NCI-H510A (cell line): ENCODE measurements around the gene SDF4.
"Not testable (repeated sequence)": the region's sequence is repeated elsewhere in the genome, so short reads cannot be mapped to it uniquely, and the experiment has no call there.

Experiments
- DNase-seq: peaks from one replicate; lab custom pipeline; 2025; lab: John Stamatoyannopoulos, UW

SDF4 gene

GRCh38 chr1:1259540-1259939, 27.7 kb upstream of the SDF4 start:
- no peak for DNase-seq

DNA sequence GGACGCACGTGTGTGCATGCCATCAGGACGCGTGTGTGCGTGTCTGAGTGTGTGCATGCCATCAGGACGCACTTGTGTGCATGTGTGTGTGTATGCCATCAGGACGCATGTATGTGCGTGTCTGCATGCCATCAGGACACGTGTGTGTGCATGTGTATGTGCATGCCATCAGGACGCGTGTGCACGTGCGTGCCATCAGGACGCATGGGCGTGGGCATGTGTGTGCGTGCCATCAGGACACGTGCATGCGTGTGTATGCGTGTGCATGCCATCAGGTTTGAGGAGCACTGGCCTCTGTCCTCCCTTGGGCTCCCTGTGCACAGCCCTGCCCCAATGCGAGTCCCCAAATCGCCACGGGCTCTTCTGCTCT, 27.3 kb upstream of the SDF4 start:
- DNase-seq = no peak

DNA sequence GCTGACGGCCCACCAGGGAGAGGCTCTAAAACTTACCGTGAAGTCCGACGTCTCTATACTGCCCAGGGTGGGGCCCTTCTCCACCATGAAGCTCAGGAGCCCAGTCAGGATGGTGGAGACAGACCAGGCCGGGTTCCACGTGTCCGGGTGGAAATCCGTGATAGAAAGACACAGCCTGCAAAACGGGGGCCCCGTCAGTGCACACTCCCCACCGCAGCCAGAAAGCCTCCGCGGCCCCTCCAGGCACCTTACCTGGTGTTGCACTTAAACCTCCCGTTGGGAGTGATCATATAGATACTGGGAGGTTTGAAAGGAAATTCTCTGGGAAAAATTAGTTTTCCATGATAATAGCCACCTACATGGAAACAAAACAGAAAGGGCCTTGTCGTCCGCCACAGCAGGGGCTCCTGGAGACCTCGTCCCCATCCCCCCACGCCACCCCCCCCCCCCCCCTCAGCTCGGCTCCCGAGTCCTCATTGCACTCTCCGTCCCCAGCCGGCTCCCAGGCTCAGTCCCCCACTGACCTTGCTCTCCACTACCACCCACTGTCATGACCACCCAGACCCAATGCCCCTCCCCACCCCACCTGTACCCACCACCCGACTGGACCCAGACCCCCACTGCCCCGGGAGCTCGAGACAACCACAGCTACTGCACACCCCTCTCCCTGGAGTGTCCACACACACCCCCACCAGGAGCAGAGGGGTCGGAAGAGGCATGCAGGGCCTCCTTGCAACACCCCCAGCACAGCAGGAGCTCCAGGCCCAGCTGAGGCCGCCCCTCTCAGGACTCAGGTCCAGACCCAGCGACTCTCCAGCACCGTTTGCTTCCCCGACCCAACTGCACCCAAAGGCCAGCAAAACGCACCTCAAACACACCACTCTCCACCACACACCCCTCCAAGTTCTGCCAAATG, 25.4 kb upstream of the SDF4 start:
- DNase-seq = no peak

DNA sequence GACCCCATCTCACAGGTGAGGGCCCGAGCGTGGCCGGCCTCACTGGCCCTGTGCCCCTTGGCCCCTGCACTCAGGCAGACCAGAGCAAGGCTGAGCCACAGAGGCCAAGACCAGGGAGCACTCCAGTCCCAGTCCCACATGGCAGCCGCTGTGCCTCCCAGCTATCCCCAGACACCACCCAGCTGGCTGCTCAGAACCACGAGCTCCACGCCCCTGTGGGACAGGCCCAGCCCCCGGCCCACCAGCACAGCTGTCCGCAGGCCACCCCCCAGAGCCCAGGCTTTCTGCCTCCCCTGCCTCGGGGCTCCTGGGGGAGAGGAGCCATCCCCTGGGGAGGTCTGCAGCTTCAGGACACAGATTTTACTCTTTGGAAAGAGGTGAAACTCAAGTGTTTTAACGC, 23.8 kb upstream of the SDF4 start:
- DNase-seq = no peak

DNA sequence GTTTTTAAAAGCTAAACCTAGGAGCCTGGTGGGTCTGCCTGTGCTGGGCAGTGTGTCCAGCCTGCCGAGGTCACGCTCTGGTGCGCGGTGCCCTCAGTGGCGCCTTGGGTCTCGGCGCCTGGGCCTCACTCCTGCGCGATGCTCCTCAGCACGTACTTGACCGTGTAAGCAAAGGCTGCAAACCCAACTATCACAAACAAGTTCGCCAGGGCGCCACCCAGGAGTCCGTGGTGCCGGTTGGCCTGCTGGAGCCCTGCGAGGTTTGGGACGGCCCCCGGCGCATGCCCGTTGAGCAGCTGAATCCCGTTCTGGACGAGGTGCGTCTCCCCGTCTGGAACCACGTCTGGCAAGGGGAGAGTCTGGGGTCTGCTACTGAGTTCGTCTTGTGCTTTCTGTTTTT, 23.3 kb upstream of the SDF4 start:
- DNase-seq = no peak

GRCh38 chr1:1254667-1254998, 22.8 kb upstream of the SDF4 start:
- DNase-seq = no peak

- DNase-seq = no peak
Measured at GRCh38 chr1:1253972-1254666, 22.3 kb upstream of the SDF4 start.

DNA sequence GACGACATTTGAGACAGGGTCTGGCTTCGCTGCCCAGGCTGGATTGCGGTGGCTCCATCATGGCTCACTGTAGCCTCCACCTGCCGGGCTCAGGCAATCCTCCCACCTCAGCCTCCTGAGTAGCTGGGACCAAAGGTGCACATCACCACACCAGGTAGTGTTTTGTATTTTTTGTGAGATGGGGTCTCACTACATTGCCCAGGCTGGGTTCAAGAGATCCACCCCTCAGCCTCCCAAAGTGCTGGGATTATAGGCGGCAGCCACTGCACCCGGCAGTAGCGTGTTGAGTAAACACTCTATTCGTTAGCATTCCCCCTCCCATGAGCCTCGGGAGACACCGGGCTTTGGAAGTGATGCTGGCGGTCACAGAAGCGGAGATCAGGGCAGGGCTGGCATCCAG, 21.5 kb upstream of the SDF4 start:
- no peak for DNase-seq

DNA sequence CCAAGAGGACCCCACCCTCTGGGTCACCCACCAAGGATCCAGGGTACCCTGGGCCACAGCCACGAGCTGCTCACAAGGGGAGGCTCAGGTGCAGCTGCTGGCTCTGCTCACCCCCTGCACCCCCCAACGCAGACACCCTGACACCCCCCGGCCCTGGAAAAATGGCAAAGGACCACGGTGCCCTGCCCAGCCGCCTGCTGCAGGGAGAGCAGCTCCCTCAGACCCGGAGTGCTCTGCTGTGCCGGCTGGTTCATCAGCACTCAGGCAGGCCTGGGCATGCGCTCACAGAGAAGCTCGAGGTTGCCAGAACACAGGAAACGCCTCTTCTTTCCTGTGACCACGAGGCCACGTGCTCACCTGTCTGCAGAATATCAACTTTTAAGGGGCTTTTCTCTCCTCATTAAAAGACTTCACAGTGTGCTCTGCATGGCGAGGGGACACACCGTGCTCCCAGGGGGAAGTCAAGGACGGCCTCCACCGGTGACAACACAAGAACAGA, 19.0 kb upstream of the SDF4 start:
- peak; percentile 97 for DNase-seq

- DNase-seq = not testable (repeated sequence)
Measured at GRCh38 chr1:1248009-1248913, 16.5 kb upstream of the SDF4 start.

GRCh38 chr1:1247341-1247913, 15.6 kb upstream of the SDF4 start:
- no peak for DNase-seq

DNA sequence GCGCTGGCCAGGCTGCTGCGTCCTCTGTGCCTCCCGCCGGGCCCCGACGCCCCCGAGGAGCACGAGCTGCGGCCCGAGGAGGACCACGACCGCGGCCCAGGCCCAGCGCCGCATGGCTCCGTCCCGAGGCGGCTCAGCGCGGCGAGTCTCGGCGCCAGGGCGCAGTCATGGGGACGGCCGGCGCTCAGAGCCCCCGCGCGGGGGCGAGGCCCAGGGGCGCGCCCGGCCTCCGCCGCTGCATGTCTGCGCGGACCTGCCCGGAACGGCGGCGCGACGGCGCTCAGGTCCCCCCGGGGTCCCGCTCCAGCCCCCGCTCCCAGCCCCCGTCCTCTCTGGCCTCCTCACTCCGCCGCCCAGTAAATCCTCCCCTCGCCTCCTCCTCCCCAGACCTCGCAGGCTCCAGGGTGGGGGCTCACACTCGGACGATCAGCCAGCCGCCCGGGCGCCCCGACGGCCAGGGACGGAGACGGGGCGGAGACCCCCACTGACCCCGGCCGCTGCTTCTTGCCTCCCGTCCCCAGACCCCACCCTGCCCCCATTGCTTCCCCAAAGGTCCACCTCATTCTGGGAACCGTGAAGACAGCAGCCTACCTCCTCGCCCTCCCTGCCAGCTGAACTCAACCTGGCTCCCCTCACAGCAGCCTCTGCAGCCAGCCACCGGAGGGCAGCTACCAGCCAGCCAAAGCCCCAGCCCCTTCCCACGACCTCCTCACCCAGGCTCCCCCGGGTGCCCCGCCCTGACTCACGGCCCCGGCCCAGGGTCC, 15.0 kb upstream of the SDF4 start, which contains the start of gene C1QTNF12:
TSS of gene C1QTNF12 (minus strand) at position 146 of the 764 bp plus-strand sequence. CDS start at position 114, 32 bp downstream.
- no peak for DNase-seq

- DNase-seq = no peak
Measured at GRCh38 chr1:1245817-1246576, 14.2 kb upstream of the SDF4 start.

DNA sequence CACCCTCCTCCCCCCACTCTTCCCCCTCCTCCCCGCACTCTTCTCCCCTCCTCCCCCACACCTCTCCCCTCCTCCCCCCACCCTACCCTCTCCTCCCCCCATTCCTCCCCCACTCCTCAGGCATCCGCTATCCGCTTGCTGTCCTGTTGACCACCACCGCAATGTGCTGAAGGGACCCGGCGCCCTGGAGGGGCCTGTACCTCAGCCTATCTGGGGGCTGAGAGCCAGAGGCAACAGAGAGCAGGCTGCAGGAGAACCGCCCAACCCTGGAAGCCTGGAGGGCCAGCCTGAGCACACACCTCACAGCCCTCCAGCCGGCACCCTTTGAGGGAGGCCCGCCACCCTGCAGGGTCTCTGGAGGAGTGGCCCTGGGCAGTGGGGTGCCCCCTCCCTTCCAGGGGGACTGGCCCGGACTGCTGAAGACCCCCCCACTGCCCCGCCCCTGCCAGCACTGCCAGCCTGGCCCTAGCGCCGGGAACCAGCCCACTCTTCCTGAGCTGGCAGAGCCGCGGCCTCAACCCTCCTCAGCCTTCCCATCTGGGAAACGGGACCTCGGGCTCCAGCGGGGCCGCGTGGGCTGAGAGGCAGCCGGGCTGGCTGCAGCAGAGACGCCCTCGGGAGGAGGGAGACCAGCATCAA, 13.5 kb upstream of the SDF4 start:
- DNase-seq = no peak

DNA sequence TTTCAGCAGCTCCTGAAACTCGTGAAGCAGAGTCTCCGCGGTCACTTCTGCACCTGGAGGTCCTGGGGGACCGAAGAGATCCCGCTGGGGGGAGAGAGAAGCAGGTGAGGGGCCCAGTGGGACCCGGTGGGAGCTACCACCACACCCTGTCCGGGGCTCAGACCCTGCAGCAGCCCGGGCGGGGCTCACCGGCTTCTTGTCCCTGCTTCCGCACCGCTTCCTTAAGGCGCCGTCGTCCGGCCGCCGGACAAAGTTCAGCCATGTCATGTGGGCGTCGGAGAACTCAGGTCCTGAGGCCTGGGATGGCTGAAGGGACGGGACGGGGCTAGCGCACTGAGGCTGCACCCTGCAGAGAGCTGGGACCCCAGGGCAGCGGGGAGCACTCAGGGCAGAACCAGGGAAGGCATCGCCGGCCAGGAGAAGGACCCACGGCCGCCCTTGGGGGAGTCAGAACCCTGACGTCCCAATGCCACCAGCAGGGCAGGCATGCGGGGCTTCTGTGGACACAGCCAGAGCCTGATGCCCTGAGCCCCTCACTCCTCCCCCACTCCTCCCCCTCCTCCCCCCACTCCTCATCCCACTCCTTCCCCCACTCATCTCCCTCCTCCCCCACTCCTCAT, 12.5 kb upstream of the SDF4 start:
- DNase-seq = no peak

GRCh38 chr1:1243807-1244191, 12.0 kb upstream of the SDF4 start:
- no peak for DNase-seq

DNA sequence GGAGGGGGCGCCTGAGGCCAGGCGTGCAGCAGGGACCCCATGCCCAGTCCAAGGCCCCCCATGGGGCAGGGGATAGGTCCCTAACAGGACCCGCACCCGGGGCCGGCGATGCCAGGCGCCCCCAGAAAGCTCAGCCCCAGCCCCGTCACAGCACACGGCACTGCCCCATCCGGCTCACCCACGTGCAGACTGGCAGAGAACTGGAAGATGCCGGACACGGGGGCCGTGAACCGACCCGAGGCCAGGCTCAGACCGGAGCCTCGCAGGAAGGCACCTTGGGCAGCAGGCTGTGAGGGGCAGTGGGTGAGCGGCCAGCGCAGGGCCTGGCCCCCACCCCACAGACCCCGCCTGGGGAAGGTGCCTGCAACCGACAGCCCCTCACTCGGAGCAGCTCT, 11.5 kb upstream of the SDF4 start:
- DNase-seq = no peak

DNA sequence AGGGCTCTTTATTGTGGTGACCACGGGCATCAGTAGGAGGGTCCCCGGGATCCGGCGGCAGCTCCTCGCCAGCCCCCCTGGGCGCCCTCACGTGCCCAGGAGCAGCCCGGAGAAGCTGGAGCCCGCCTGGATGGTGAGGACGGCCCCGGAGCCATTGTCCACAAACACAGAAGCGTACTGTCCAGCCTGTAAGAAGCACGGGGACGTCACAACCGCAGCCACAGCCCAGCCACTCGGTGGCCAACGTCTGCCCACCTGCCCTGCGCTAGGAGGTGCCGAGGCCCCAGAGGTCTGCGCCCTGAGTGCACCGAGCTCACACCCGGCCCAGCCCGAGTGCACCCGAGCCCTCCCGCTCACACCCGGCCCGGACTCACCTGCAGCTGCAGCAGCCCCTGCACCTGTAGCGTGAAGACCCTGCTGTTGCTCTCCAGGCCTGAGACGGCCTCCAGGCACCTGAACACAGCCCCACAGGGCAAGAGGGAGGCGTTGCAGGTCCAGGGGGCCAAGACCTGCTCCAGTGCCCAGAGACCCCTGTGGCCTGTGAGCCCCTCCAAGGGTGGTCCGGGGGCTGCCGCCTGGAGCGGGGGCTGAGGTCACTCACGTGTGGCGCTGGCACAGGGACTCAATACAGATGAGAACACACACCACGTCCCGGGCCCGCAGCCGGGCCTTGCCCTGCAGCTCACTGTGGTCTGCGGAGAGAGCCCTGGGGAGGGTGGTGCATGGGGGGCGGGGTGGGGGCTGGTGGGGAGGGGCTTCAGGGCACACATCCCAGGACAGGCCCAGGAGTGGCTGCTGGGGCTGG, 10.9 kb upstream of the SDF4 start:
- DNase-seq = no peak
